ENCODE results near the gene TADA3. TPM values are rescaled to one million over a fixed set of nuclear protein-coding genes. Genes with fewer than 3 reads are reported as not detected.

TADA3 gene
- total and polyA plus RNA-seq, 9 of the 15 experiments (the other 6 are each of a cell fraction or from before 2014, with no cell fraction given), result 4.1 to 110 (median 74.8) TPM

GRCh38 chr3:9769012-9769411, 23.3 kb downstream of the TADA3 start:
- no peaks in the 10 kb centered on the region for H3K79me2 ChIP-seq (ENCODE audit: control insufficient read depth, insufficient read depth, low read length)
- POLR2A ChIA-PET, result interaction anchor here (0.8 to 1.3 kb wide), 4 partner anchors 11 to 17 kb away, joined by 3 to 6 read pairs (median 4); no protein-coding TSS in a partner anchor
- H4K20me1 ChIP-seq (replicated peaks; ENCODE audit: control insufficient read depth, insufficient read depth, low read length), result no peaks in the 10 kb centered on the region
- peak overlapping the region; percentile 37; the same call in 1 of the 2 replicates for H3K4me3 ChIP-seq
- CTCF ChIA-PET (ENCODE audit: low intra/inter-chr PET ratio), result no interaction called here
- peak overlapping the region in 1 of 2 experiments; percentile 48; a peak in 1 of 4 replicates for H3K9ac ChIP-seq (ENCODE audit: insufficient read depth in 1 of 2, low read depth in 2 of 2, low read length in 2 of 2)
- intact Hi-C loops (cut with micrococcal nuclease) (no loop called here), in situ Hi-C loops (cut with MboI) (no loop called here)
- peak; percentile 82 for FAIRE-seq
- H3K27ac ChIP-seq (ENCODE audit: extremely low read depth, low read depth, low read length), result no peak overlapping the region
- H3K36me3 ChIP-seq (ENCODE audit: control insufficient read depth, insufficient read depth, low read length), result no peaks in the 10 kb centered on the region
- TF ChIP-seq OTX1 (CRISPR knock-in tag; IDR thresholded peaks at IDR 0.05) (0 out of 2 replicates have a peak, but pooled peaks have one; percentile 17), ELF4 (CRISPR knock-in tag; IDR thresholded peaks at IDR 0.05) (peak; percentile 66; the same call in 1 of the 2 replicates), SUPT5H (IDR thresholded peaks at IDR 0.05) (peak; percentile 49; the same call in 1 of the 2 replicates), EHMT2 (IDR thresholded peaks at IDR 0.05) (0 out of 2 replicates have a peak, but pooled peaks have one; percentile 27), THRB (CRISPR knock-in tag; conservative IDR thresholded peaks at IDR 0.05) (0 out of 2 replicates have a peak, but pooled peaks have one; percentile 53), SPI1 (IDR thresholded peaks at IDR 0.05; ENCODE audit: borderline replicate concordance, low read depth, low read length) (no peak), HDGF (IDR thresholded peaks at IDR 0.05) (0 out of 2 replicates have a peak, but pooled peaks have one; percentile 56), NR2C1 (IDR thresholded peaks at IDR 0.05) (no peak), NR2C1 (tag; IDR thresholded peaks at IDR 0.05) (no peak), ZBTB26 (CRISPR knock-in tag; IDR thresholded peaks at IDR 0.05) (0 out of 2 replicates have a peak, but pooled peaks have one; percentile 65), HBP1 (CRISPR knock-in tag; IDR thresholded peaks at IDR 0.05) (peak; percentile 91), SMAD3 (CRISPR knock-in tag; conservative IDR thresholded peaks at IDR 0.05) (no peak), CREB1 (IDR thresholded peaks at IDR 0.05) (no peak), CREB1 (CRISPR knock-in tag; IDR thresholded peaks at IDR 0.05) (no peak)
- H3K4me2 ChIP-seq (ENCODE audit: insufficient read depth, low read length), result peak overlapping the region; percentile 71
- no peak overlapping the region for H2AFZ ChIP-seq (ENCODE audit: low read depth, low read length)
- H3K27me3 ChIP-seq (ENCODE audit: control insufficient read depth in 2 of 2, insufficient read depth in 2 of 2, low read length in 2 of 2), result no peaks in the 10 kb centered on the region
- no peaks in the 10 kb centered on the region for H3K9me3 ChIP-seq (replicated peaks; ENCODE audit: control insufficient read depth, insufficient read depth, low read depth, low read length)
- H3K4me1 ChIP-seq (replicated peaks in 1 of 2; ENCODE audit: control insufficient read depth in 2 of 2, insufficient read depth in 2 of 2, low read length in 2 of 2), result peaks cover 0 to 19% of the 10 kb centered on the region in 2 experiments; a peak in 3 of 5 replicates
- H3K9me1 ChIP-seq (ENCODE audit: control insufficient read depth, insufficient read depth, low read length), result no peaks in the 10 kb centered on the region
- WGBS (ENCODE audit: insufficient coverage, low coverage, missing lambda C conversion rate), result 71% methylated on average over 5 of the region's 5 CpGs
- no peak for ATAC-seq
- BruUV-seq (replicated peaks), result no TSS peak
- DNase-seq (ENCODE audit: extremely low read depth in 1 of 4, low spot score in 3 of 4), result no peak

Data from K562 (cell line).